Activated CD4-positive, alpha-beta T cell treated with anti-CD3 and anti-CD28 coated beads, Interleukin-2, amount 50 U/mL, for 16 hours (primary cell): ENCODE data around the gene SH3PXD2A.
"Not testable (repeated sequence)": the region's sequence is repeated elsewhere in the genome, so short reads cannot be mapped to it uniquely, and the experiment has no call there.

Experiments
- DNase-seq: peaks from one replicate; pipeline ENCODE4 v3.0.0-alpha.2; 2020

Gene SH3PXD2A

DNA sequence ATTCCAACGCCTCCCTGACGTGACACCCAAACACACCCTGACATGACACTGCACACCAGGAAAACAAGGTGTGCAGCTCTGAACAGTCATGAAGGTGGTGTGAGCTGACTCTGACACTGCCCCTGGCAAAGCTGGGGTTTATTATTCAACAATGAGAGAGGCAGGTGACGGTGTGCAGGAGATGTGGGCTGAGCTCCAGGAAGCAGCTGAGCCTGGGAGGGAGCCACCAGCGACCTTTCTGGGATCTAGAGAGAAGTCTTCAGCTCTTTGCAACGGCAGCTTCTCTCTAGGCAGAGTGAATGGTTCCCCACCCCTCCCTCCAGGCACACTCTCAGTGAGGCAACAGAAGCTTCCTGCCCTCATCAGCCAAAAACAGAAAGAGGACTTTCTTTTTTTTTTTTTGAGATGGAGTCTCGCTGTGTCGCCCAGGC is 65.6 kb downstream of the SH3PXD2A start:
- DNase-seq = no peak

DNA sequence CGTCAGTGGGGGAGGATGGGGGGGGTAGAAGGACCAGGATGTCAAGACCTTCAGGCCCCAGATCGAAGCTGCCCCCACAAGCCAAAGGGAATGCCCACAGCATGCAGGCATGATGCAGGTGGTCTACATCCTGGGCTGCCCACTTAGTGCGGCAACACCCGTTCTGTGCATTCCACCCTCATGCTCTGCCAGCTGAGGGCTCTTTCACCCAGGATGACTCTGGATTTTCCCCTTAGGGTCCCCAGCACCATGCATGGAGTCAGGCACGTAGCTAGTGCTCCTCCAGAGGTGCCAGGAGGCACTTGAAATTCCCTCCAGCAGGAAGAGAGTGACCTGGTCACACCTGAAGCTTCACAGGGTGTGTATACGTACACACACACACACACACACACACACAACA is 66.2 kb downstream of the SH3PXD2A start:
- DNase-seq = no peak

- DNase-seq = no peak
Observed at GRCh38 chr10:103787331-103787730, 68.0 kb downstream of the SH3PXD2A start.

- DNase-seq = no peak
Observed at GRCh38 chr10:103786020-103786419, 69.4 kb downstream of the SH3PXD2A start.

DNA sequence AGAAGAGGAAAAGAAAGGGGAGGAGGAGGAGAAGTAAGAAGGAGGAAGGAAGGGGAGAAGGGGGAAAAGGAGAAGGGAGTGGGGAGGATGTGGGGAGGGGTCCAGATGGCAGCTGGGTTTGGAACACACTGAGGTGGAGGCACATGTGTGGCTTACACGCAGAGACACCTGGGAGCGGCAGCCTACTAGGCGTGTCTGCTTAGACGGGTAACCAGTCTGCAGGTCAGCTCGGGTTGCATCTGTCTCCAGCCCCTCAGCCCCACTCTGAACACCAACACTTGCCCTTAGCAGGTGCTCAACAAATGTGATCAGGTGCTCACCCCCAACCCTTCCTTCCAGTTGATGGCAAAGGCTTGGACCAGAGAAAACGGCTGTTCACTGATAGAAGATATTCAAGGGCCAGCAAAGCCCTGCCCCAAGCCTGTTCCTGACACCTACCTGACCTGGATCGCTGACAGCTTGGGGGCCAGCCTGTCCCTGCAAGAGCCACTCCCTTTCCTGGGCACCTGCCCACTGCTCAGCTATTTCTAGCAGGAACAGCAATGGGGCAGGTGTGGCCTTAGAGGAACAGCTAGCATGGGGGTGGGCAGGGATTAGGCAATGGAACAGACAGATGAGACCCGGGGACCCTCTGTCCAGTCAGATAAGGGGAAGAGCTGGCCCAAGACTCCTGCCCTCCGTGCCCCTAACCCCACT is 70.5 kb downstream of the SH3PXD2A start:
- no peak for DNase-seq

- DNase-seq = no peak
Observed at GRCh38 chr10:103784089-103784488, 71.3 kb downstream of the SH3PXD2A start.

GRCh38 chr10:103783681-103784080 is 71.7 kb downstream of the SH3PXD2A start:
- DNase-seq = no peak

GRCh38 chr10:103781329-103782061 is 73.9 kb downstream of the SH3PXD2A start:
- DNase-seq = peak; percentile 54

GRCh38 chr10:103780242-103781149 is 74.9 kb downstream of the SH3PXD2A start:
- no peak for DNase-seq

- DNase-seq = no peak
Observed at GRCh38 chr10:103778358-103779139, 76.8 kb downstream of the SH3PXD2A start.

- DNase-seq = no peak
Observed at GRCh38 chr10:103776878-103777591, 78.3 kb downstream of the SH3PXD2A start.

- DNase-seq = no peak
Observed at GRCh38 chr10:103775776-103776175, 79.6 kb downstream of the SH3PXD2A start.

DNA sequence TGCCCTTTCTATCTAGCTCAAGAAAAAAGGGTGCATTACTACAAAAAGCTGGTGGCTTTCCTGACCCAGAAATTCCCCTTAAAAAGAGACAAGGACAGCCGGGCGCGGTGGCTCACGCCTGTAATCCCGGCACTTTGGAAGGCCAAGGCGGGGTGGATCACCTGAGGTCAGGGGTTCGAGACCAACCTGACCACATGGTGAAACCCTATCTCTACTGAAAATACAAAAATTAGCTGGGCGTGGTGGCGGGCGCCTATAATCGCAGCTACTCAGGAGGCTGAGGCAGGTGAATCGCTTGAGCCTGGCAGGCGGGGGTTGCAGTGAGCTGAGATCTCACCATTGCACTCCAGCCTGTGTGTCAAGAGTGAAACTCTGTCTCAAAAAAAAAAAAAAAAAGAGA is 82.5 kb downstream of the SH3PXD2A start:
- DNase-seq = not testable (repeated sequence)

DNA sequence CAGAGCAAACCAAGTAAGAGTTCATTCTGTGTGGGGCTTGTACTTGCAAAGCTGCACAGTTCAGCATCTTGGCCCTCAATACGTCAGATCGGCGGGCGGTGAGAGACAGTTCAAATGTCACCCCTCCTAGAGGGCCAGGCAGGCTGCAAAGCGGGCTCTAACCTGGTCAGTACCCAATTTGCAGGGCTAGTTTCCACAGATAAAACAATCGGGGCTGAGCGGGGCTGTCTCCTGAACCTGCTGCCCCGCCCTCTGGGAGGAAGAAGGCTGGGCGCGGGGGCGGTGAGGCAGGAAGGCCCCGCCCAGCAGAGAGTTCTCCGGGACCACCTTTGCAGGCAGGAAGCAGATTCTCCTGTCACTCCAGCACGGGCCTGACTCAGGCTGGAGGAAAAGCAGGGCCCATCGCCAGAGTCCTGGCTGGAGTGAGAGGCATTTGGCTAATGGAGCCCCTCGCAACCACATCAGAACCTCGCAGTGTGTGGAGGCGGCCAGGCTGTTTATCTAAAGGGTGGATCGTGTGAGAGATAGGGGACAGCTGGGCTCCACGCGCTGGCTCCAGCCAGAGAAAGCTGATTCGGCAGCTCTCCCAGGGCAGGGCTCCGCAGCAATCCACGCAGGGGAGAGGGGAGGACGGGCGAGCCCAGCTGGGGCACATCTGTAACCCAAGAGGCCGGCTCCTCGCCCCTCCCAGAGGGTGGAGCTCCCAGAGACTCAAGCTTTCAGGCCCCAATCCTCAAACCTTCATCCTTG is 83.1 kb downstream of the SH3PXD2A start:
- peak; percentile 45 for DNase-seq

GRCh38 chr10:103770139-103770538 is 85.2 kb downstream of the SH3PXD2A start:
- DNase-seq = no peak

DNA sequence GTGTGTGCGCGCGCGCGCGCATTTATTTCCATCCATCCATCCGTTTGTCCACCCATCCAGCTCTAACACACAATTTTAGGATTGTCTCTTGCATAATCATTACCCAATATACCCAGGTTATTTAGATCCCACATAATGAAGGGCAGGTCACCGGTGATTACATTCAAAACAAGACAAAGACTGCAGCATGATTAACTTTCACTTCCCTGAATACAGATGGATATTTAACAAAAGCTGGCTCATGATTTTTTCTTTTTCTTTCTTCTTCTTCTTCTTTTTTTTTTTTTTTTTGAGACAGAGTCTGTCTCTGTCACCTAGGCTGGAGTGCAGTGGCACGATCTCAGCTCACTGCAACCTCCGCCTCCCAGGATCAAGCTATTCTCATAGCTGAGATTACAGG is 86.2 kb downstream of the SH3PXD2A start:
- no peak for DNase-seq

GRCh38 chr10:103768345-103768744 is 87.0 kb downstream of the SH3PXD2A start:
- no peak for DNase-seq

- no peak for DNase-seq
Observed at GRCh38 chr10:103767756-103768155, 87.6 kb downstream of the SH3PXD2A start.

DNA sequence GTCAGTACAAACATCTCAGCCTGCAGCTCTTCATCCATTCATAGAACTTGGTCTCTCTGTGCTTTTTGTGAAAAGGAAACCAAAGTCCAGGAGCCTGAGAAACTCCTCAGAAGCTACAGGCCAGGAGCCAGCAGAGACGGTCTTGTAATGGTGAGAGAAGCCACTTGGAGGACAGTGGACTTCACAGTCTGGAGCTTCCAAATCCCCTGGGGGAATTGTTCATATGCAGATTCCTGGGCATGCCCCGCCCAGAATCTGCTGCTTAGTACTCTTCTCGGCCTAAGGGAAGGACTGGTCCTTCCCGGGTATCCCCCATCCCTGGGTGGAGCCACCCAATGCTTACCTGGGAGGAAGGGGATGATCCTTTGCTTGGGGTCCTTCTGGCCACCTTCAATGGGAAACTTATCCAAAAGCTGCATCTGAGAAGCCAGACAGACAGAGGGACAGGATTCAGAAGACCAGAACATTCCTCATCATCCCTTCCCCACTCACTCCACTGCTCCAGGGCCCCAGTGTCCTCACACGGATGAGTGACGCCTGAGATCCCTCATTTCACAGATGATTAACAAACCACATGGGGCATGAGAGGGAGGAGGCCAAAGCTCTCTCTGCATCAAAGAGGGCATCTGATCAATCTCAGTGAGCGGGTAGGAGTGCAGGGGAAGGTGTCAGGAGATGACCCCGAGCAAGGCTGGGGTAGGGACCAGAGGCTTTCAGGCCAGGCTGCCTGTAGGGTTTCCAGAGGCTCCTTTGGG is 88.4 kb downstream of the SH3PXD2A start:
- no peak for DNase-seq

DNA sequence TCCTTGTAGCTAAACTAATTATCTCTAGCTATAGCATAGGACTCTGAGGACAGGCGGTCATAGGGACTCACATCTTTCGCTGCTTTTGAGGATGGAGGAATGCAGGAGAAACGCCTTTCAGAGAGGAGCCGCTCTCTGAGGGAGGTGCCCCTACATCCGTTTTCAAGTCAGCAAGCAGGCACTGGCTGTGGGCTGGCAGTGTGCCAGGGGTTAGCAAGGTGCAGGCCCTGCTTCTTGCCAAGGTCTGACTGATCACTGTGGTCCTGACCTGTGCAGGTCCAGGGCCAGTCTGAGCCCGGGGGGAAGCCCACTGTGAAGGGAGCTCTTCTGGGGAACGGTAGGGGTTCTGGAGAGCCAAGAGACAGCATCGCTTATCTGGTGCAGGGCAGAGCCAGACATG is 89.4 kb downstream of the SH3PXD2A start:
- peak; percentile 57 for DNase-seq
